ENCODE data around the gene IRF2BP2. TPM values are rescaled to one million over a fixed set of nuclear protein-coding genes. Genes with fewer than 3 reads are reported as not detected.

Gene IRF2BP2
- total RNA-seq, 2 donors from 2014 or later: 157 to 164 TPM

DNA sequence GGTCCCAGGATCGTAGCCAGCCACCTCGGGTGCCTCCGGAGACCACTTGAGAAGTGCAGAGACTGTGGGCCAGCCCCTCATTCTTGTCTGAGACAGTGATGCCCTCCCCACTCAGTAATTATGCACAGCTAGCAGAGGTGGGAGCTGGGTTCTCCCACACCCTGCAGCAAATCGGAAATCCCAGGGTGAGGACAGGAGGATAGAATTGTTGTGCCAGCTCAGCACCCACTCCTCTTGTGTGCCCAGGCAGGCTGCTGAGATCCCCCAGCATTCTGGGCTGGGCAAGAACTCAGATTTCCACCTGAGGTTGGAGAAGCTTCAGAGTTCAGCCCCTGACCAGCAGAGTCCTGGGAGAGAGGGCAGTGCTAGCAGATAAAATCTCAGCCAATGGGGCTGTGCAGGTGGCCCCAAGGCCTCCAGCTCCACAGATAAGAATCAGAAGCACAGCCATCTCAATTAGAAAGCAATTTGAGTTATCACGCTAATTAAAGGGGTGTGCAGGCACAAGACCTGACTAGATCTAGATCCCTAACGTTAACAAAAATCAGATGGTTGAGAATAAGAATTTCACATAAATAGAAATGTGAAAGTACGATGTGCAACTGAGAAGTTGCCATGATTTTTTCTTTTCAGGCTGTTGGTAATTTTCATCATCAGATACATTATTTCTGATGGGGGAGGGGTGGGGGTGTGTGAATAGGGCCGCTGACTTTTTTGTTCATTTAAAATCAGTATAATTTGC is 45.5 kb upstream of the IRF2BP2 start:
- H3K4me1 ChIP-seq: no peaks in the 10 kb centered on the region
- no peak overlapping the region for H3K9ac ChIP-seq (ENCODE audit: low read depth in 2 of 2, low read length in 2 of 2)
- intact Hi-C loops (cut with DNase I): no loop called here
- H3K27ac ChIP-seq: no peak overlapping the region
- H3K27me3 ChIP-seq: no peaks in the 10 kb centered on the region
- no peaks in the 10 kb centered on the region for H3K36me3 ChIP-seq
- H3K9me3 ChIP-seq: no peaks in the 10 kb centered on the region
- peak; percentile 15 for DNase-seq
- TF ChIP-seq, protein P1, sequence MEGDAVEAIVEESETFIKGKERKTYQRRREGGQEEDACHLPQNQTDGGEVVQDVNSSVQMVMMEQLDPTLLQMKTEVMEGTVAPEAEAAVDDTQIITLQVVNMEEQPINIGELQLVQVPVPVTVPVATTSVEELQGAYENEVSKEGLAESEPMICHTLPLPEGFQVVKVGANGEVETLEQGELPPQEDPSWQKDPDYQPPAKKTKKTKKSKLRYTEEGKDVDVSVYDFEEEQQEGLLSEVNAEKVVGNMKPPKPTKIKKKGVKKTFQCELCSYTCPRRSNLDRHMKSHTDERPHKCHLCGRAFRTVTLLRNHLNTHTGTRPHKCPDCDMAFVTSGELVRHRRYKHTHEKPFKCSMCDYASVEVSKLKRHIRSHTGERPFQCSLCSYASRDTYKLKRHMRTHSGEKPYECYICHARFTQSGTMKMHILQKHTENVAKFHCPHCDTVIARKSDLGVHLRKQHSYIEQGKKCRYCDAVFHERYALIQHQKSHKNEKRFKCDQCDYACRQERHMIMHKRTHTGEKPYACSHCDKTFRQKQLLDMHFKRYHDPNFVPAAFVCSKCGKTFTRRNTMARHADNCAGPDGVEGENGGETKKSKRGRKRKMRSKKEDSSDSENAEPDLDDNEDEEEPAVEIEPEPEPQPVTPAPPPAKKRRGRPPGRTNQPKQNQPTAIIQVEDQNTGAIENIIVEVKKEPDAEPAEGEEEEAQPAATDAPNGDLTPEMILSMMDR (IDR thresholded peaks at IDR 0.05): no peak
- no peak overlapping the region for H3K4me3 ChIP-seq

DNA sequence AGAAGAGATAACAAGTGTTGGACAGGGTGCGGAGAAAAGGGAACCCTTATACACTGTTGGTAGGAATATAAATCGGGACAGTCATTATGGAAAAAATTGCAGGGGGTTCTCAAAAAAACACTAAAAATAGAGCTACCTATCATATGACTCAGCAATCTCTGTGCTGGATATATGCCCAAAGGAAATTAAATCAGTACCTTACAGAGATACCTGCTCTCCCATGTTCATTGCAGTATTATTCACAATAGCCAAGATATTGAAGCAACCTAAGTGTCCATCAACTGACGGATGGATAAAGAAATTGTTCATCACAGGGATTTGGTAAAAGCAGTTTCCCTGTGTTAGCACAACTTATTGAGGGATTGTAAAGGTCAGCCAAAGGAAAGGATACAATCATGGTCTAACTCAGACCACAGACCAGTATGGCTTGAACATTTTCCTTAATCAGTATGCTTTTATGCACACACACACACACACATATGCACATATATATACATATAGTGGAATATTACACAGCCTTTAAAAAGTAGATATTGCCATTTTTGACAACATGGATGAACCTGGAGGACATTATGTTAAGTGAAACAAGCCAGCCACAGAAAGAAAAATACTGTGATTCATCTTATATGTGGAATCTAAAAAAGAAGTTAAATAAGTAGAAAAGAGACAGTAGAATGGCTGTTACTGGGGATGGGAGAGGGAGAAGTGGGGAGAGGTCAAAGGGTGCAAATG is 44.2 kb upstream of the IRF2BP2 start:
- H3K27me3 ChIP-seq: no peaks in the 10 kb centered on the region
- H3K36me3 ChIP-seq: no peaks in the 10 kb centered on the region
- no peak overlapping the region for H3K4me3 ChIP-seq
- intact Hi-C loops (cut with DNase I): no loop called here
- no peaks in the 10 kb centered on the region for H3K9me3 ChIP-seq
- H3K9ac ChIP-seq (ENCODE audit: low read depth in 2 of 2, low read length in 2 of 2): no peak overlapping the region
- TF ChIP-seq, protein P1 (IDR thresholded peaks at IDR 0.05): no peak
- no peak overlapping the region for H3K27ac ChIP-seq
- no peak for DNase-seq
- H3K4me1 ChIP-seq: no peaks in the 10 kb centered on the region

DNA sequence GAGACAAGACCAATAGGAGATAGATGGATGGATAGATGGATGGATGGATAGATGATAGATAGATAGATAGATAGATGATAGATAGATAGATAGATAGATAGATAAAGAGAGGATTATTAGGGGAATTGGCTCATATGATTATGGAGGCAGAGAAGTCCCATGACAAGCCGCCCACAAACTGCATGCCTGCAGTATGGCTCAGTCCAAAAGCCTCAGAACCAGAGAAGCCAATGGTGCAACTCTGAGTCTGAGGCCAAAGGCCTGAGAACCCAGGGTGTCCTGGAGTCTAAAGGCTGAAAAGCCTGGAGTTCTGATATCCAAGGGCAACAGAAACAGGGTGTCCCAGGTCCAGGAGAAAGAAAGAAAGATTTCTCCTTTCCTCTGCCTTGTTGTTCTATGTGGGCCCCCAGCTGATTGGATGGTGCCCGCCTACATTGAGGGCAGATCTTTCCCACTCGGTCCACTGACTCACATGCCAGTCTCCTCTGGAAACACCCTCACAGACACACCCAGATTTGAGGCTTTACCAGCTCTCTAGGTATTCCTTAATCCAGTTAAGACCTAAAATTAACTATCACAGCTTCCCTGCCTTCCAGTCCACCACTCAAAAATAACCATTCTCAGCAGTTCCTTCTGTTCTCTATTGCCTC is 39.6 kb upstream of the IRF2BP2 start:
- H3K27me3 ChIP-seq: no peaks in the 10 kb centered on the region
- no peak overlapping the region for H3K4me3 ChIP-seq
- H3K4me1 ChIP-seq: peaks cover 6% of the 10 kb centered on the region
- H3K36me3 ChIP-seq: no peaks in the 10 kb centered on the region
- peak; percentile 14 for DNase-seq
- intact Hi-C loops (cut with DNase I): no loop called here
- H3K9ac ChIP-seq (ENCODE audit: low read depth in 2 of 2, low read length in 2 of 2): no peak overlapping the region
- no peaks in the 10 kb centered on the region for H3K9me3 ChIP-seq
- TF ChIP-seq, protein P1 (IDR thresholded peaks at IDR 0.05): no peak
- H3K27ac ChIP-seq: no peak overlapping the region

DNA sequence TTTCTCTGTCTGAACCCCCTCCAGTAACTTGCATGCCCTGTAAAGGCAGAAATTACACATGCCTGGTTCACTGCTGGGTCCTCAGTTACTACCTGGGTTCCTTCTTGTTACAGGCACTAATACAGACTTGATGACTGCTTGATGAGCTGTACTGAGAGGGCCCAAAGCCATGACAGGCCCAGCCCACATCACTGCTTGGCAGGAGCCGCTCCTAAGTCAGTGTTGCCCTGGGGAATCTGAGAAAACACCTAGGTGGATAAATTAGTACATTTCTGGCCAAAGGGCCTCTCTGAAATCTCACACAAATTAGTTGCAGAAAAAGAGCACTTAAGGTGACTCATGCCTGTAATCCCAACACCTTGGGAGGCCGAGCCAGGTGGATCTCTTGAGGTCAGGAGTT is 37.8 kb upstream of the IRF2BP2 start:
- Histone ChIP-seq H3K9me3 (no peaks in the 10 kb centered on the region), H3K27ac (no peak overlapping the region), H3K9ac (ENCODE audit: low read depth in 2 of 2, low read length in 2 of 2) (no peak overlapping the region), H3K27me3 (no peaks in the 10 kb centered on the region), H3K4me3 (no peak overlapping the region), H3K4me1 (peaks cover 6% of the 10 kb centered on the region), H3K36me3 (no peaks in the 10 kb centered on the region)
- DNase-seq: peak; percentile 6
- intact Hi-C loops (cut with DNase I): no loop called here
- TF ChIP-seq, protein P1 (IDR thresholded peaks at IDR 0.05): no peak

DNA sequence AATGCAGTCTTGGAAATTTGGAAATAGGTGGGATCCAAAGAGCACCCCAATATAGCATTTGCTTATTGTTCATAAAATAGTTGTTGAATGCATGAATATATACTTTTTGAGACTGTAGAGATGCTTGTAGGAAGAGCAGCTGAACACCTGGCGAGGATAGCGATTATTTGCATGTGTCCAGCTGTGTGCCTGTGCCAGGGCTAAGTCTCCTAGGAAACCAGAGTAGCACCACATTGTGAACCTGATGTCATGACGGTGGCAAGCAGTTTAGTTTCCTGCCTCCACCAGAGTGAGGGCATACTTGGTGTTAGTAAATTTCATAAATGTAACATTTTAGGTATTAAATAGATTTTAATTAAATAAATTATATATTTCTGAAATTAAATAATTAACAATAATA is 37.3 kb upstream of the IRF2BP2 start:
- DNase-seq: peak; percentile 16
- intact Hi-C loops (cut with DNase I): no loop called here

More for the DNA sequence above, 37.3 kb upstream of the IRF2BP2 start:
- H3K9ac ChIP-seq (ENCODE audit: low read depth in 2 of 2, low read length in 2 of 2): no peak overlapping the region
- TF ChIP-seq, protein P1 (IDR thresholded peaks at IDR 0.05): no peak
- H3K27me3 ChIP-seq: no peaks in the 10 kb centered on the region
- H3K27ac ChIP-seq: no peak overlapping the region
- H3K4me1 ChIP-seq: peaks cover 6% of the 10 kb centered on the region
- H3K36me3 ChIP-seq: no peaks in the 10 kb centered on the region
- no peaks in the 10 kb centered on the region for H3K9me3 ChIP-seq
- no peak overlapping the region for H3K4me3 ChIP-seq

Data from colonic mucosa (tissue), 4 donors.